HepG2 (cell line): Measurements from ENCODE around the gene CAMKMT. TPM values are rescaled to one million over a fixed set of nuclear protein-coding genes. Genes with fewer than 3 reads are reported as not detected.
A peak's percentile ranks its signal among the peaks of the same experiment; 100 is the strongest.

ENCODE experiments used
- ARID3A ChIP-seq: IDR thresholded peaks from 2 replicates; pipeline ENCODE4 v1.6.1; 2012; ENCODE audit warnings: low read depth, low read length, improper control_type of control experiment
- CEBPB ChIP-seq: IDR thresholded peaks from 2 replicates; pipeline ENCODE4 v1.6.1; 2011; ENCODE audit warnings: low read depth, low read length, improper control_type of control experiment, borderline replicate concordance
- CEBPG ChIP-seq: IDR thresholded peaks from 2 replicates; pipeline ENCODE4 v1.6.1; 2016
- FOSL2 ChIP-seq: sonication (generic); formaldehyde crosslinking; IDR thresholded peaks from 2 replicates; pipeline ENCODE4 v1.4.0; 2020; ENCODE audit warnings: missing genetic modification reagents
- FOXA3 ChIP-seq: IDR thresholded peaks from 2 replicates; pipeline ENCODE4 v1.6.1; 2016; ENCODE audit warnings: missing genetic modification reagents, missing compliant biosample characterization
- FOXP1 ChIP-seq, 2 experiments: fragments of 450-650 bp in 1 of 2; IDR thresholded peaks; 2 replicates each; pipeline ENCODE4 v1.6.1; 2017 to 2018; ENCODE audit warnings: antibody characterized with exemption in 1 of 2
- GFI1 ChIP-seq: sonication (generic); formaldehyde crosslinking; IDR thresholded peaks from 2 replicates; pipeline ENCODE4 v1.5.0; 2020; ENCODE audit warnings: missing genetic modification reagents, mild to moderate bottlenecking, borderline replicate concordance
- HMG20B ChIP-seq: conservative IDR thresholded peaks from 2 replicates; pipeline ENCODE4 v1.6.1; 2016; ENCODE audit warnings: missing genetic modification reagents, missing compliant biosample characterization
- HNF4G ChIP-seq, 2 experiments: sonication (generic) in 1 of 2; formaldehyde crosslinking in 1 of 2; IDR thresholded peaks; 2 replicates each; pipeline versions ENCODE4 v1.4.0 to v1.6.1; 2011 to 2020; ENCODE audit warnings: borderline replicate concordance in 2 of 2, low read depth in 2 of 2, mild to moderate bottlenecking in 2 of 2, low read length in 1 of 2, missing genetic modification reagents in 1 of 2, moderate library complexity in 1 of 2
- HOMEZ ChIP-seq: IDR thresholded peaks from 2 replicates; pipeline ENCODE4 v1.6.1; 2016; ENCODE audit warnings: low read depth
- JUN ChIP-seq: sonication (generic); formaldehyde crosslinking; IDR thresholded peaks from 2 replicates; pipeline ENCODE4 v1.4.0; 2020; ENCODE audit warnings: mild to moderate bottlenecking, missing genetic modification reagents
- MTF2 ChIP-seq: sonication (generic); formaldehyde crosslinking; IDR thresholded peaks from 2 replicates; pipeline ENCODE4 v1.5.0; 2020; ENCODE audit warnings: missing genetic modification reagents, borderline replicate concordance
- PAXIP1 ChIP-seq: sonication (generic); formaldehyde crosslinking; conservative IDR thresholded peaks from 2 replicates; pipeline ENCODE4 v1.4.0; 2020; ENCODE audit warnings: mild to moderate bottlenecking, missing genetic modification reagents, moderate library complexity
- SOX6 ChIP-seq, 2 experiments: fragments of 450-650 bp in 1 of 2; sonication (generic) in 1 of 2; formaldehyde crosslinking in 1 of 2; IDR thresholded peaks; 2 replicates each; pipeline versions ENCODE4 v1.4.0 to v1.6.1; 2017 to 2020; ENCODE audit warnings: antibody characterized with exemption in 1 of 2, mild to moderate bottlenecking in 1 of 2, missing genetic modification reagents in 1 of 2
- ZMYM3 ChIP-seq: sonication (generic); formaldehyde crosslinking; IDR thresholded peaks from 2 replicates; pipeline ENCODE4 v1.5.1; 2020; ENCODE audit warnings: mild to moderate bottlenecking, missing genetic modification reagents
- ZMYM4 ChIP-seq: sonication (generic); formaldehyde crosslinking; IDR thresholded peaks from 2 replicates; pipeline ENCODE4 v1.8.1; 2023; ENCODE audit warnings: mild to moderate bottlenecking, missing genetic modification reagents
- ZNF205 ChIP-seq: IDR thresholded peaks from 2 replicates; pipeline ENCODE4 v1.6.1; 2018; ENCODE audit warnings: missing biosample characterization, missing genetic modification reagents
- ZNF567 ChIP-seq: sonication (generic); formaldehyde crosslinking; IDR thresholded peaks from 2 replicates; pipeline ENCODE4 v1.8.1; 2023; ENCODE audit warnings: mild to moderate bottlenecking, missing genetic modification reagents, borderline replicate concordance
- ZNF800 ChIP-seq: sonication (generic); formaldehyde crosslinking; IDR thresholded peaks from 2 replicates; pipeline ENCODE4 v1.4.0; 2020; ENCODE audit warnings: missing genetic modification reagents
- ZZZ3 ChIP-seq: sonication (generic); formaldehyde crosslinking; IDR thresholded peaks from 2 replicates; pipeline ENCODE4 v1.4.0; 2020; ENCODE audit warnings: missing genetic modification reagents, mild to moderate bottlenecking, borderline replicate concordance
- polyA plus RNA-seq, 8 experiments: library from polyadenylated mRNA; depleted of rRNA in 3 of 8; stranded (reverse) in 7 of 8; unstranded in 1 of 8; fragments of >200 nt; fragmentation: Illumina TruSeq in 4 of 8; extraction: Trizol in 4 of 8; gene quantifications; 2 replicates each; pipeline versions ENCODE4 v1.2.1 to v1.2.3, GENCODE V29; 2011 to 2016; ENCODE audit warnings: low read depth in 4 of 8, missing spikeins in 1 of 8, mixed read lengths in 1 of 8; ENCODE audit not compliant: insufficient read depth in 1 of 8
- total RNA-seq, 5 experiments: library from RNA; depleted of rRNA; stranded (reverse); fragments of >200 nt; fragmentation: Illumina TruSeq; extraction: Trizol; gene quantifications; 2 replicates each; pipeline ENCODE4 v1.2.3, GENCODE V29; 2016; ENCODE audit warnings: low read depth in 1 of 5

CAMKMT gene
- total and polyA plus RNA-seq, 2 of the 13 experiments (the other 11 are each of a cell fraction or from before 2014, with no cell fraction given) = 6.9 to 20.8 TPM

- TF ChIP-seq ZNF205 (CRISPR knock-in tag) (peak; percentile 64; the same call in 1 of the 2 replicates), GFI1 (CRISPR knock-in tag) (peak; percentile 42; the same call in 1 of the 2 replicates), SOX6 (IDR thresholded peaks at IDR 0.05) (no peak), SOX6 (CRISPR knock-in tag; IDR thresholded peaks at IDR 0.05) (0 out of 2 replicates have a peak, but pooled peaks have one; percentile 18), ZMYM3 (CRISPR knock-in tag) (0 out of 2 replicates have a peak, but pooled peaks have one; percentile 27), ZNF800 (CRISPR knock-in tag) (no peak), CEBPB (peak; percentile 81; the same call in 1 of the 2 replicates), HNF4G (IDR thresholded peaks at IDR 0.05; ENCODE audit: borderline replicate concordance, low read depth, low read length) (peak; percentile 53; the same call in 1 of the 2 replicates), HNF4G (CRISPR knock-in tag; IDR thresholded peaks at IDR 0.05; ENCODE audit: borderline replicate concordance, low read depth) (no peak), MTF2 (CRISPR knock-in tag) (no peak), CEBPG (CRISPR knock-in tag) (peak; percentile 80), FOXP1 (IDR thresholded peaks at IDR 0.05) (no peak), FOXP1 (CRISPR knock-in tag; IDR thresholded peaks at IDR 0.05) (0 out of 2 replicates have a peak, but pooled peaks have one; percentile 8), PAXIP1 (CRISPR knock-in tag) (0 out of 2 replicates have a peak, but pooled peaks have one; percentile 14), ZZZ3 (CRISPR knock-in tag) (no peak), HOMEZ (CRISPR knock-in tag) (peak; percentile 18; the same call in 1 of the 2 replicates), ZMYM4 (CRISPR knock-in tag) (peak; percentile 28; the same call in 1 of the 2 replicates), JUN (CRISPR knock-in tag) (no peak), FOXA3 (CRISPR knock-in tag) (peak; percentile 55), ZNF567 (no peak), HMG20B (CRISPR knock-in tag) (0 out of 2 replicates have a peak, but pooled peaks have one; percentile 31), FOSL2 (CRISPR knock-in tag) (0 out of 2 replicates have a peak, but pooled peaks have one; percentile 27), ARID3A (peak; percentile 73; the same call in 1 of the 2 replicates)
Measured at GRCh38 chr2:44759823-44760222, 398.1 kb downstream of the CAMKMT start (continued).
